Hepatocyte (in vitro differentiated cells): ENCODE results near the gene LBX2. TPM values are rescaled to one million over a fixed set of nuclear protein-coding genes. Genes with fewer than 3 reads are reported as not detected.

Experiments used
- DNase-seq: peaks from one replicate; pipeline ENCODE4 v3.0.0-alpha.2; 2016; ENCODE audit warnings: low spot score
- H2AFZ ChIP-seq: fragments of 200-600 bp; sonication (generic); 2 replicates; pipeline ENCODE4 v1.6.0; 2016; ENCODE audit warnings: antibody characterized with exemption, mild to moderate bottlenecking
- H3K27ac ChIP-seq: fragments of 200-600 bp; sonication (generic); 2 replicates; pipeline ENCODE4 v1.5.1; 2016; ENCODE audit warnings: mild to moderate bottlenecking
- H3K27me3 ChIP-seq: fragments of 200-600 bp; sonication (generic); 2 replicates; pipeline ENCODE4 v1.6.1; 2016
- H3K36me3 ChIP-seq: fragments of 200-600 bp; sonication (generic); replicated peaks from 2 replicates; pipeline ENCODE4 v1.5.1; 2016; ENCODE audit warnings: low read depth; ENCODE audit not compliant: insufficient read depth
- H3K4me1 ChIP-seq: fragments of 200-600 bp; sonication (generic); 2 replicates; pipeline ENCODE4 v1.5.1; 2016; ENCODE audit warnings: mild to moderate bottlenecking, moderate library complexity; ENCODE audit not compliant: insufficient read depth
- H3K4me2 ChIP-seq: fragments of 200-600 bp; sonication (generic); 2 replicates; pipeline ENCODE4 v1.6.0; 2016
- H3K4me3 ChIP-seq: fragments of 200-600 bp; sonication (generic); 2 replicates; pipeline ENCODE4 v1.5.1; 2016; ENCODE audit warnings: mild to moderate bottlenecking
- H3K79me2 ChIP-seq: fragments of 200-600 bp; sonication (generic); 2 replicates; pipeline ENCODE4 v1.6.0; 2017; ENCODE audit warnings: mild to moderate bottlenecking
- H3K9me2 ChIP-seq: fragments of 200-600 bp; sonication (generic); replicated peaks from 2 replicates; pipeline ENCODE4 v1.6.0; 2017; ENCODE audit warnings: mild to moderate bottlenecking; ENCODE audit not compliant: insufficient read depth
- H3K9me3 ChIP-seq: fragments of 200-600 bp; sonication (generic); 2 replicates; pipeline ENCODE4 v1.5.1; 2016; ENCODE audit warnings: low read depth, mild to moderate bottlenecking
- H4K20me1 ChIP-seq: fragments of 200-600 bp; sonication (generic); 2 replicates; pipeline ENCODE4 v1.6.0; 2016; ENCODE audit warnings: mild to moderate bottlenecking; ENCODE audit not compliant: insufficient read depth, poor library complexity, severe bottlenecking
- CTCF ChIP-seq: fragments of 200-600 bp; sonication (generic); IDR thresholded peaks from 2 replicates; pipeline ENCODE4 v1.5.1; 2016; ENCODE audit warnings: antibody characterized with exemption, mild to moderate bottlenecking; ENCODE audit not compliant: poor library complexity
- EZH2 ChIP-seq: fragments of 200-600 bp; sonication (generic); IDR thresholded peaks from 2 replicates; pipeline ENCODE4 v1.6.1; 2016; ENCODE audit warnings: antibody characterized with exemption, mild to moderate bottlenecking, borderline replicate concordance
- EZH2phosphoT487 ChIP-seq: fragments of 200-600 bp; sonication (generic); IDR thresholded peaks from one replicate; pipeline ENCODE4 v1.6.1; 2018; ENCODE audit warnings: antibody characterized with exemption, mild to moderate bottlenecking, low read depth, moderate library complexity; ENCODE audit not compliant: unreplicated experiment, severe bottlenecking
- WGBS: methylation state at CpG from one replicate; pipeline ENCODE4 v1.1.6; 2016; ENCODE audit warnings: low lambda C conversion rate; ENCODE audit errors: missing lambda C conversion rate; 5-methylcytosine and 5-hydroxymethylcytosine counted together
- polyA plus RNA-seq: library from polyadenylated mRNA; unstranded; fragments of >200 nt; fragmentation: Nextera tagmentation; extraction: Ambion mirVana; gene quantifications from 2 replicates; pipeline ENCODE4 v1.2.1, GENCODE V29; 2016
- total RNA-seq: library from RNA; depleted of rRNA; stranded (reverse); fragments of >200 nt; gene quantifications from 2 replicates; pipeline ENCODE4 v1.2.3, GENCODE V29; 2014

The LBX2 gene
- total and polyA plus RNA-seq, 2 experiments from 2014 or later = 2.5 to 5.2 TPM

DNA sequence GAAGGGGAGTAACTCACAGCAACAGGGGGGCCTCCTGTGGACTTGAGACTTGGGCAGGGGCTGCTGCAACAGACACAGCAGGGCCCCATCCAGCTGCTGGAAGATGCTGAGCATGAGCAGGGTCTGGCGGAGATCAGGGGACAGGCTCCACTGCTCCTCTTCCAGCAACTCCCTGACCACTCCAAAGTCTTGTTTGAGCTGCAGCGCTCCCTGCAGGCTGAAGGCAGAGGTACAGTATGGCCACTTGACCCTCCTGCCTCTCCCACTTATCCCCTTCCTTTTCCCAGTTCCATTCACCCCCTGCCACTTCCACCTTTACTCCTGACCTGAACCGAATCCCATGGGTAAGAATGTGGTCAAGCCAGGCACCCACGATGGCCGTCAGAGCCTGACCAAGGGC lies 24.5 kb downstream of the LBX2 start:
- no peak overlapping the region for H3K4me3 ChIP-seq
- H2AFZ ChIP-seq = no peak overlapping the region
- peak; percentile 8 for DNase-seq
- TF ChIP-seq CTCF = no peak
- no peak for TF ChIP-seq EZH2
- TF ChIP-seq EZH2phosphoT487 = no peak
- H3K36me3 ChIP-seq = no peaks in the 10 kb centered on the region
- 98% methylated on average over 5 of the region's 5 CpGs for WGBS
- peaks cover 24% of the 10 kb centered on the region for H3K79me2 ChIP-seq
- H3K4me2 ChIP-seq = no peak overlapping the region
- no peaks in the 10 kb centered on the region for H3K27me3 ChIP-seq
- H3K27ac ChIP-seq = no peak overlapping the region
- H3K4me1 ChIP-seq = peaks cover 19% of the 10 kb centered on the region
- H3K9me3 ChIP-seq = no peaks in the 10 kb centered on the region
- H4K20me1 ChIP-seq = no peaks in the 10 kb centered on the region
- no peaks in the 10 kb centered on the region for H3K9me2 ChIP-seq

- WGBS = 96% methylated on average over 6 of the region's 6 CpGs
- Histone ChIP-seq H4K20me1 (no peaks in the 10 kb centered on the region), H3K9me3 (no peaks in the 10 kb centered on the region), H3K9me2 (no peaks in the 10 kb centered on the region), H3K27me3 (no peaks in the 10 kb centered on the region), H3K27ac (no peak overlapping the region), H2AFZ (no peak overlapping the region), H3K4me1 (peaks cover 19% of the 10 kb centered on the region), H3K4me3 (no peak overlapping the region), H3K4me2 (no peak overlapping the region), H3K36me3 (no peaks in the 10 kb centered on the region), H3K79me2 (peaks cover 24% of the 10 kb centered on the region)
- TF ChIP-seq CTCF (no peak), EZH2phosphoT487 (no peak), EZH2 (no peak)
- peak; percentile 1 for DNase-seq
Measured at GRCh38 chr2:74474481-74474880, 24.9 kb downstream of the LBX2 start.

- Histone ChIP-seq H3K9me3 (no peaks in the 10 kb centered on the region), H4K20me1 (no peaks in the 10 kb centered on the region), H3K27me3 (no peaks in the 10 kb centered on the region), H3K79me2 (peaks cover 17% of the 10 kb centered on the region), H3K36me3 (no peaks in the 10 kb centered on the region), H2AFZ (peak overlapping the region; percentile 96), H3K27ac (peak overlapping the region; percentile 97), H3K9me2 (no peaks in the 10 kb centered on the region), H3K4me3 (peak overlapping the region; percentile 52), H3K4me1 (peaks cover 19% of the 10 kb centered on the region), H3K4me2 (peak overlapping the region; percentile 90)
- WGBS = 24% methylated on average over 7 of the region's 7 CpGs
- no peak for DNase-seq
- TF ChIP-seq CTCF = no peak
- no peak for TF ChIP-seq EZH2phosphoT487
- no peak for TF ChIP-seq EZH2
Measured at GRCh38 chr2:74472945-74473258, 26.5 kb downstream of the LBX2 start.
